HG03039 (cell line): ENCODE results near the gene FGFR4.
"Not testable (repeated sequence)": the region's sequence is repeated elsewhere in the genome, so short reads cannot be mapped to it uniquely, and the experiment has no call there.

ENCODE experiments used
- ATAC-seq: cut with Tn5 transposase; IDR thresholded peaks from one replicate; pipeline ENCODE4 v1.9.1; 2021; ENCODE audit warnings: mild to moderate bottlenecking, moderate library complexity; ENCODE audit not compliant: unreplicated experiment

The FGFR4 gene

GRCh38 chr5:177086654-177087397 is at the start of gene FGFR4:
Gene FGFR4 (plus strand): TSS chr5:177086915. CDS start chr5:177089603, 2,688 bp downstream.
- no peak for ATAC-seq

- no peak for ATAC-seq
These were observed 49.8 kb upstream of the FGFR4 start for GRCh38 chr5:177036921-177037320.

GRCh38 chr5:177040814-177041420 is 45.8 kb upstream of the FGFR4 start:
- ATAC-seq, result no peak

GRCh38 chr5:177041936-177042335 is 44.8 kb upstream of the FGFR4 start:
- ATAC-seq, result no peak

- no peak for ATAC-seq
These were observed 43.6 kb upstream of the FGFR4 start for GRCh38 chr5:177043114-177043513.

- ATAC-seq, result no peak
These were observed 42.8 kb upstream of the FGFR4 start for GRCh38 chr5:177043958-177044357.

GRCh38 chr5:177044641-177045040 is 42.1 kb upstream of the FGFR4 start:
- ATAC-seq, result no peak

- no peak for ATAC-seq
These were observed 41.1 kb upstream of the FGFR4 start for GRCh38 chr5:177045631-177046030.

- not testable (repeated sequence) for ATAC-seq
These were observed 38.2 kb upstream of the FGFR4 start for GRCh38 chr5:177048531-177048930.

GRCh38 chr5:177049285-177049684 is 37.4 kb upstream of the FGFR4 start:
- no peak for ATAC-seq

- no peak for ATAC-seq
These were observed 22.0 kb upstream of the FGFR4 start for GRCh38 chr5:177064500-177065277.

GRCh38 chr5:177065491-177065890 is 21.2 kb upstream of the FGFR4 start:
- ATAC-seq, result no peak

GRCh38 chr5:177066224-177066623 is 20.5 kb upstream of the FGFR4 start:
- no peak for ATAC-seq

GRCh38 chr5:177067503-177067902 is 19.2 kb upstream of the FGFR4 start:
- no peak for ATAC-seq

GRCh38 chr5:177070536-177071191 is 16.1 kb upstream of the FGFR4 start:
- no peak for ATAC-seq

- no peak for ATAC-seq
These were observed 14.9 kb upstream of the FGFR4 start for GRCh38 chr5:177071666-177072385.

- no peak for ATAC-seq
These were observed 9.4 kb upstream of the FGFR4 start for GRCh38 chr5:177077335-177077734.

GRCh38 chr5:177079606-177080005 is 7.1 kb upstream of the FGFR4 start:
- ATAC-seq, result no peak

GRCh38 chr5:177080265-177080664 is 6.5 kb upstream of the FGFR4 start:
- no peak for ATAC-seq

- ATAC-seq, result no peak
These were observed 4.9 kb upstream of the FGFR4 start for GRCh38 chr5:177081859-177082258.

GRCh38 chr5:177083357-177083756 is 3.4 kb upstream of the FGFR4 start:
- ATAC-seq, result no peak
